Ishikawa (cell line): ENCODE results near the gene TPD52L1.

Experiments
- CEBPB ChIP-seq: IDR thresholded peaks from 2 replicates; pipeline ENCODE4 v1.6.1; 2012
- CREB1 ChIP-seq: IDR thresholded peaks from 2 replicates; pipeline ENCODE4 v1.6.1; 2012; ENCODE audit warnings: low read depth
- EP300 ChIP-seq: IDR thresholded peaks from 2 replicates; pipeline ENCODE4 v1.6.1; 2012; ENCODE audit warnings: borderline replicate concordance
- FOXM1 ChIP-seq: IDR thresholded peaks from 2 replicates; pipeline ENCODE4 v1.6.1; 2012; ENCODE audit warnings: low read depth, borderline replicate concordance
- MAX ChIP-seq: IDR thresholded peaks from 2 replicates; pipeline ENCODE4 v1.6.1; 2012
- NFIC ChIP-seq: IDR thresholded peaks from 2 replicates; pipeline ENCODE4 v1.6.1; 2012
- RAD21 ChIP-seq: IDR thresholded peaks from 2 replicates; pipeline ENCODE4 v1.6.1; 2012; ENCODE audit warnings: low read depth
- REST ChIP-seq: IDR thresholded peaks from 2 replicates; pipeline ENCODE4 v1.6.1; 2012; ENCODE audit warnings: low read depth, mild to moderate bottlenecking
- TAF1 ChIP-seq: IDR thresholded peaks from 2 replicates; pipeline ENCODE4 v1.6.1; 2012; ENCODE audit warnings: low read depth, mild to moderate bottlenecking
- TCF12 ChIP-seq: IDR thresholded peaks from 2 replicates; pipeline ENCODE4 v1.6.1; 2012; ENCODE audit warnings: low read depth
- YY1 ChIP-seq: IDR thresholded peaks from 2 replicates; pipeline ENCODE4 v1.6.1; 2012; ENCODE audit warnings: low read depth
- ZBTB7A ChIP-seq: IDR thresholded peaks from 2 replicates; pipeline ENCODE4 v1.6.1; 2012; ENCODE audit warnings: low read depth

- TF ChIP-seq NFIC (no peak), EP300 (no peak), YY1 (no peak), ZBTB7A (no peak), CREB1 (no peak), RAD21 (no peak), CEBPB (no peak), MAX (no peak), REST (no peak), TAF1 (no peak), TCF12 (no peak), FOXM1 (no peak)
Observed at GRCh38 chr6:125279961-125280360, 126.4 kb downstream of the TPD52L1 start.
